ENCODE data around the gene SLC22A4.

Gene SLC22A4

GRCh38 chr5:132293992-132294727 lies at the start of gene SLC22A4:
Gene SLC22A4 (plus strand): TSS chr5:132294394. CDS start chr5:132294617, 223 bp downstream.
- in situ Hi-C loops (cut with MboI; ENCODE audit: low sequenced_read_pairs), result no loop called here

DNA sequence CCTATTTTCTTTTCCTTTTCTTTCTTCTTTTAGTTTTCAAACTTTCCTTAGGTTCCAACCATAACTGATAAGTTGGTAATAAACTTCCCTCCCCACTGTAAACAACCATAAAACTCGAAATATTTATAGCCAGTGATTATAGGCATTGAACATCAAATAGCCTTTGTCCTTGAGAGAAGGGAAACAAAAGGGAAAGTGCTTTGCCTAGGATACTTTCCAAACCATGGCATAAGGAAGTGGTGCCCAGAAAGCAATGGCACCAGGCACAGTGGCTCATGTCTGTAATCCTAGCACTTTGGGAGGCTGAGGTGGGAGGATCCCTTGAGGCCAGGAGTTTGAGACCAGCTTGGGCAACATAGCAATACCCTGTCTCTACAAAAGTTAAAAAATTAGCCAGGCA lies 48.6 kb upstream of the SLC22A4 start:
- in situ Hi-C loops (cut with MboI; ENCODE audit: low sequenced_read_pairs), result no loop called here

DNA sequence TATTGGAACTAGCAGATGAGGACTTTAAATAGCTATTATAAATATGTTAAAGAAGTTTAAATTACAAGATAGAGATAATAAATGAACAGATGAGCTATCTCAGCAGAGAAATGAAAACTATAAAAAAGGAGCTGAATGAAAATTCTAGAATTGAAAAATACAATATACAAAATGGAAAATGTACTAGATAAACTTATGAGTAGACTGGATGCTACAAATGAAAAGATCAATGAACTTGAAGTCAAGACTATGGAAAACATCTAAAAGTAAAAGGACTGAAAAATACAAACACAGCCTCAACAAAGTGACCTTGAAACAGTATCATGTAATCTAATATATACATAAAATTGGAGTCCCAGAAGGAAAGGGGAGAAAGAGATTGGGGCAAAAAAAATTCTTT lies 47.4 kb upstream of the SLC22A4 start:
- in situ Hi-C loops (cut with MboI; ENCODE audit: low sequenced_read_pairs), result no loop called here

- in situ Hi-C loops (cut with MboI; ENCODE audit: low sequenced_read_pairs), result no loop called here
Observed at GRCh38 chr5:132250547-132250946, 43.6 kb upstream of the SLC22A4 start.

DNA sequence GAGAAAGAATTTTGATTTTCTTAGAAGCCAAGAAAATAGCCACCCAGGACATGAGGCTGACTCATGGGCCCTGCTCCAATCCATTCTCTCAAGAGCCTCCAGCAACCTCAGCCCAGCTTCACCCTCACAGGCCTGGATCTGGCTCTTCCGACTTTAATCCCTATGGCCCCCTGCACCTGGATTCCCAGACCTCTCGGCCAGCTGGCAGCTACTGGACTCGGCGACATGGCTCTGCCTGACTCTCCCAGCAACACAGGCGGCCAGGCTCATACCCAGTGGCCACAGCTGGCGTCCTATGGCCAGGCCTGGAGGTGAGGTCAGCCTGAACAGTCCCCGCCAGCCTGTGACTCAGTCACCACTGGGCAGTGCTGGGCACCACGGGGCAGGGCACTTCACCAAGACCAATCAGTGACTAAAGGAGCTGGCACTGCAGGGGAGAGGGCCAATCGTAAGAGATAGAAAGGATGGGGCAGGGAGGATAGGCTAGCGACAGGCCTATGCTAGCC lies 42.9 kb upstream of the SLC22A4 start:
- in situ Hi-C loops (cut with MboI; ENCODE audit: low sequenced_read_pairs), result no loop called here

- in situ Hi-C loops (cut with MboI; ENCODE audit: low sequenced_read_pairs), result no loop called here
Observed at GRCh38 chr5:132253008-132253441, 41.2 kb upstream of the SLC22A4 start.

- in situ Hi-C loops (cut with MboI; ENCODE audit: low sequenced_read_pairs), result no loop called here
Observed at GRCh38 chr5:132253452-132254320, 40.5 kb upstream of the SLC22A4 start.

- in situ Hi-C loops (cut with MboI; ENCODE audit: low sequenced_read_pairs), result no loop called here
Observed at GRCh38 chr5:132254321-132254977, 39.7 kb upstream of the SLC22A4 start.

- in situ Hi-C loops (cut with MboI; ENCODE audit: low sequenced_read_pairs), result no loop called here
Observed at GRCh38 chr5:132256086-132256782, 38.0 kb upstream of the SLC22A4 start.

- in situ Hi-C loops (cut with MboI; ENCODE audit: low sequenced_read_pairs), result no loop called here
Observed at GRCh38 chr5:132256783-132257130, 37.4 kb upstream of the SLC22A4 start.

DNA sequence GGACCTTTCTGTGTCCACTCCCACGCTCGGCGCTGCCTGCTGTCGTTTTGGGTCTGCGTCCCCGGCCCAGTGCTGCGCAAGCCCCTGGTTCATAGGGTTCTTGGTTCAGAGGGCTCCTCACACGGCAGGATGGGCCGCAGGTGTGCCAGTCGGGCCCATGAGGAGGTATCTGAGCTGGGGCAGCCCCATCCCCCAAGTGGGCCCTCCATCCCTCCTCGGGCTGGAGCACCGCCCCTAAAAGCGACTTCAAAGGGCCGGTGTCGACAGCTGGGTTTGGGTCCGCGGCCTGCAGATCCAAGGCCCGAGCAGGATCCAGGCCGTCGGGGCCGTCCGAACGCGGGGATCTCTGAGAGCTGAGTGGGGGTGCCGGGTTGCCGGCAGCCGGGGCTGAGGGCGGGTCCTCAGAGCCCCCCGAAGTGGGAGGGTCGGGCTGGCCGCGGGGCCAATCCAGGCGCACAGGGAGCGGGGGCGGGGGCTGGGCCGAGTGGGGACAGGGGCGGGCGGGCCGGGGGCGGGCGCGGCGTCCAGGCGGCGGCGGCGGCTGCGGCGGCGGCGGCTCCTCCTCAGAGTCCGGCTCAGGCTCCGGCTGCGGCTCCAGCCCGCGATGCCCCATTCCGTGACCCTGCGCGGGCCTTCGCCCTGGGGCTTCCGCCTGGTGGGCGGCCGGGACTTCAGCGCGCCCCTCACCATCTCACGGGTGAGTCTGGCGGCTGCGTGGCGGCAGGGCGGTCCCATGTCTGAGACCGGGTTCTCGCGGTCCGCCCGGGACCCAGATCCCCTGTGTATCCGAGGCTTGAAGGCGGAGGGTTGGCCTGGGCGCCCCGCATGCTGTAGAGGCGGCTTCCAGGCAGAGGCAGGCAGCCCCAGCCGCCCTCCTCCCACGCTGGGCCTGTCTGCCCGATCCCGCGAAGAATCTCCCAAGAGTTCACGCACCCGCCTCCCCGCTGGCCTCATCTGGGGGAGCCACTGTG lies 36.8 kb upstream of the SLC22A4 start, which contains the start of gene PDLIM4:
TSS of gene PDLIM4 (plus strand) at position 566 of the 971 bp plus-strand sequence. CDS start at position 605, 39 bp downstream.
- in situ Hi-C loops (cut with MboI; ENCODE audit: low sequenced_read_pairs), result no loop called here

DNA sequence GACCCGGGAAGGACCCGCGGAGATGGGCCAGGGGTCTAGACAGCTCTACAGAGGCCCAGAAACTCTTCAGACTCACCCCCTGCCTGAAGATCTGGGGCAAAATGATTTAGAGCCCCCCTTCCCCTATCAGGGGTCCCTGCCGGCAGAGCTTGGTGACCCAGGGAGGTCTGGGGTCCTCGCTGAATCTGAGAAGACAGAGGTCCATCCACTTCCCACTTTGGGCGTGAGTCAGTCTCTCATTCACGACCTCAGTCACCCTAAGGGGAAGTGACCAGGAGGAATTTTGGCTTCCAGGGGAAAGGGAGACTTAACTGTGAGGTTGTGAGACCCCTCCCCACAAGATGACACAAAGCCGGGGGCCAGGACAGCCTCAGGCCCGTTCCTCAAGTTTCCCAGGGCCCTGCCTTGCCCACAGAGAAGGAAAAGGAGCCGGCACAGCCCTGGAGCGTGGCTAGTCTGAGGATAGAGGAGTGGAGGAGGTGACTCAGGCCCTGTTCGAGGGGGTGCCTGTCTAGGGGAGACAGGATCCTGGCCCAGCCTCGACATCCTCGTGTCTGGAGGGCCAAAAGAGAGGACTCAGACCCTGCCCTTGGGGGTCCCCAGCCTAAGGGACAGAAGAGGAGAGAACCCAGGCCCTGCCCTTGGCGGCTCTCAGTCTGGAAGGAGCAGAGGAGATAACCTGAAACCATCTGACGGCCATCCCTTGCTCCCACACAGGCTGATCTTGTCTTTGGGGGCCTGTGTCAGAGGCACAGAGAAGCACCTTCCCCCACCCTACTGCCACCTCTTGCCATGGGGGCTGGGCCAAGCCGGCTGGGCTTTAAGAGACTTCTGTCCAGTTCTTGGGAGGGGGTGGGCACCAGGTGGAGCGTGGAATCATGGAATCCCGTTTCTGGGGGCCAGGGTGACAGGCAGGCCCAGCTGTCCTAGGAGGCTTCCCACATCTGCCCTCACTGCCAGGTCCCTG lies 35.8 kb upstream of the SLC22A4 start:
- in situ Hi-C loops (cut with MboI; ENCODE audit: low sequenced_read_pairs), result no loop called here

GRCh38 chr5:132259069-132259851 lies 34.9 kb upstream of the SLC22A4 start:
- in situ Hi-C loops (cut with MboI; ENCODE audit: low sequenced_read_pairs), result no loop called here

DNA sequence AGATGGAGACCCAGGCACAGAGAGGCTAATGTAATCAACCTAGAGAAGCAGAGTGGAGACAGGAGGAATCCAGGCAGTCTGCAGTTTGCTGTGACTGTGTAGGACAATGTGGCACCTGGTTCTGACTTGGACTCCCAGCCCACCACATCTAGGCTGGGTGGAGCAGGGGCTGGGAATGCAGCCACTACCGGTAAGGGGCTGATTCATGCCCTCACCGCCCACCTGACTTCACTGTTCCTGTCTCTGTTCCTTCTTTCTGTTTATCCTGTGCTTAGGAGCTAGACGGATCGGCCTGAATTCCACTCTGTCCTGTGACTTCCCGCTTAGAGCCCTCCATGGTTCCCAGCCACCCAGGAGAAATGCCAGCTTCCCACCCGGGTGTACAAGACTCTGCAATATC lies 34.1 kb upstream of the SLC22A4 start:
- in situ Hi-C loops (cut with MboI; ENCODE audit: low sequenced_read_pairs), result no loop called here

GRCh38 chr5:132260714-132261551 lies 33.3 kb upstream of the SLC22A4 start:
- in situ Hi-C loops (cut with MboI; ENCODE audit: low sequenced_read_pairs), result no loop called here
